H7 (cell line): ENCODE results near the gene NPEPL1. TPM values are rescaled to one million over a fixed set of nuclear protein-coding genes. Genes with fewer than 3 reads are reported as not detected.
"Not testable (repeated sequence)": the region's sequence is repeated elsewhere in the genome, so short reads cannot be mapped to it uniquely, and the experiment has no call there.

Experiments
- DNase-seq: peaks from one replicate; pipeline ENCODE4 v3.0.0; 2012
- H3K27me3 ChIP-seq: 2 replicates; pipeline ENCODE4 v1.6.0; 2011; ENCODE audit warnings: mild to moderate bottlenecking, low read length; ENCODE audit not compliant: control insufficient read depth, insufficient read depth
- H3K36me3 ChIP-seq: replicated peaks from 2 replicates; pipeline ENCODE4 v1.5.1; 2011; ENCODE audit warnings: low read length; ENCODE audit not compliant: control insufficient read depth, insufficient read depth
- H3K4me3 ChIP-seq: 2 replicates; pipeline ENCODE4 v1.5.1; 2011; ENCODE audit warnings: low read depth, mild to moderate bottlenecking, control low read depth, low read length, moderate library complexity; ENCODE audit not compliant: insufficient read depth
- total RNA-seq: library from RNA; depleted of rRNA; stranded (reverse); fragments of >200 nt; shearing (Covaris generic); gene quantifications from 2 replicates; pipeline ENCODE4 v1.2.3, GENCODE V29; 2014

NPEPL1 gene
- total RNA-seq, 1 experiment from 2014 or later = 30.9 TPM

- Histone ChIP-seq H3K27me3 (no peaks in the 10 kb centered on the region; the same call in 1 of the 2 replicates), H3K4me3 (no peak overlapping the region), H3K36me3 (no peaks in the 10 kb centered on the region)
- no peak for DNase-seq
These were observed 48.0 kb downstream of the NPEPL1 start for GRCh38 chr20:58740356-58741308.

- no peak overlapping the region for H3K4me3 ChIP-seq
- no peaks in the 10 kb centered on the region for H3K36me3 ChIP-seq
- no peak for DNase-seq
- no peaks in the 10 kb centered on the region; the same call in 1 of the 2 replicates for H3K27me3 ChIP-seq
These were observed 48.8 kb downstream of the NPEPL1 start for GRCh38 chr20:58741384-58741783.

DNA sequence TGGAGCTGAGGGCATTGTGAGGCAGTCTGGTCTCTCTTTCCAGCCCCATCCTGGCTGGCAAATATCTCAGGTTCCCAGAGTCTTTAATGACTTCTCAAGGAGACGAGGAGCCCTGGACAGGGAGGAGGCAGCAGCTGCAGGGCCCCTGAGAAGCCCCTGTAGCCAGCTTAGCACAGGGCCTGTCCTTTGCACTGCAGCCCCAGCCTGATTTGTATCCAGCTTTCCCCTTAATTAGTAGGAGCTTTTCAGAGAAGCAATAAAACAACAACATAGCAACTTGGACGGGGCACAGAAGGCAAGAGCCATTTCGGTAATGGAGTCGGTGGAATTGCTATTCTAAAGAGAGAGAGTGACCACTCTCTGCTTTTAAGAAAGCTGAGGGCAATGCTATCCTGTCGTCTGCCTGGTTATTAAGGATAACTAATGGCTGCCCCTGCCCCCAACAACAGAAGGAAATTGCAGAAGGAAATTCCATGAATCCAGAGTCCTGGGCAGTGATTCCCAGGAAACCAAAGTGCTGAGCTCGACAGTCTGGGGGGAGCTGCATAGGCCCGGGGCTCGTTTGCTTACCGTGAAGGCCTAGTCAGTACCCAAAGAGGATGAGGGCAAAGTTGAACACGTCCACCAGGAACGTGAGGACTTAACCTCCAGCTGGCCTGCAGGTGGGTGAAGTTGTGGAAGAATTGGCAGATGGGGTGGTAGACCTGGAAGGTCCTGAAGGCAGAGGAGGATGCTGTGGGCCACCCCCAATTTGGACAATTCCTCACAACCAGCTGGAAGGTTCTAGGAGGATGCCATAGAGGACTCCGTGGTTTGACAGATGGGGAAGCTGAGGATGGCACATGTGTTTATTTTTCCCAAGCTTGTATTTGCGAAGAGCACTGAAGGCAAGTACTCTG, 50.3 kb downstream of the NPEPL1 start:
- Histone ChIP-seq H3K4me3 (no peak overlapping the region), H3K36me3 (no peaks in the 10 kb centered on the region), H3K27me3 (no peaks in the 10 kb centered on the region; the same call in 1 of the 2 replicates)
- no peak for DNase-seq

DNA sequence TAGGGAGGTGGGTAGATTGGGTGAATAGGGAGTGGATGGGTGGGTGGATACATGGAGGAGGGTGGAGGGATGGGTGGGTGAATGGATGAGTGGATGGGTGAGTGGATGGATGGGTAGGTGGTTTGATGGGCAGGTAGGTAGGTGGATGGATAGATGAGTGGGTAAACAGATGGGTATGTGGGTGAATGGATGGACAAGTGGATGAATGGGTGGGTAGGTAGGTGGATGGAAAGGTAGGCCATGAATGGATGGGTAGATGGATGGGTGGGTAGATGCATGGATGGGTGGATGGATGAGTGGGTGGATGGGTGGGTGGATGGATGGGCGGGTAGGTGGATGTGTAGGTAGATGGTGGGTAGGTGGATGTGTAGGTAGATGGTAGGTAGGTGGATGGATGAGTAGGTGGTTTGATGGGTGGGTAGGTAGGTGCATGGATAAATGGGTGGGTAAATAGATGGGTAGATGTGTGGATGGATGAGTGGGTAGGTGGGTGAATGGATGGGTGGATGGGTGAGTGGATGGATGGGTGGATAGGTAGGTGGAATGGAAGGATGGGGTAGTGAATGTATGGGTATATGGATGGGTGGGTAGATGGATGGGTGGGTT, 51.4 kb downstream of the NPEPL1 start:
- DNase-seq = no peak
- Histone ChIP-seq H3K27me3 (no peaks in the 10 kb centered on the region; the same call in 1 of the 2 replicates), H3K36me3 (no peaks in the 10 kb centered on the region), H3K4me3 (no peak overlapping the region)

GRCh38 chr20:58744836-58745235, 52.2 kb downstream of the NPEPL1 start:
- DNase-seq = no peak
- Histone ChIP-seq H3K27me3 (no peaks in the 10 kb centered on the region; the same call in 1 of the 2 replicates), H3K36me3 (no peaks in the 10 kb centered on the region), H3K4me3 (no peak overlapping the region)

GRCh38 chr20:58745391-58745790, 52.8 kb downstream of the NPEPL1 start:
- Histone ChIP-seq H3K4me3 (no peak overlapping the region), H3K36me3 (no peaks in the 10 kb centered on the region), H3K27me3 (no peaks in the 10 kb centered on the region; the same call in 1 of the 2 replicates)
- DNase-seq = no peak

GRCh38 chr20:58746620-58747019, 54.0 kb downstream of the NPEPL1 start:
- DNase-seq = no peak
- Histone ChIP-seq H3K27me3 (peaks cover 2% of the 10 kb centered on the region; the same call in 1 of the 2 replicates), H3K4me3 (no peak overlapping the region), H3K36me3 (no peaks in the 10 kb centered on the region)

GRCh38 chr20:58747211-58747610, 54.6 kb downstream of the NPEPL1 start:
- DNase-seq = no peak
- no peaks in the 10 kb centered on the region for H3K36me3 ChIP-seq
- H3K27me3 ChIP-seq = peaks cover 2% of the 10 kb centered on the region; the same call in 1 of the 2 replicates
- no peak overlapping the region for H3K4me3 ChIP-seq

- DNase-seq = no peak
- Histone ChIP-seq H3K27me3 (peaks cover 2% of the 10 kb centered on the region; the same call in 1 of the 2 replicates), H3K36me3 (no peaks in the 10 kb centered on the region), H3K4me3 (no peak overlapping the region)
These were observed 56.0 kb downstream of the NPEPL1 start for GRCh38 chr20:58748618-58749017.

DNA sequence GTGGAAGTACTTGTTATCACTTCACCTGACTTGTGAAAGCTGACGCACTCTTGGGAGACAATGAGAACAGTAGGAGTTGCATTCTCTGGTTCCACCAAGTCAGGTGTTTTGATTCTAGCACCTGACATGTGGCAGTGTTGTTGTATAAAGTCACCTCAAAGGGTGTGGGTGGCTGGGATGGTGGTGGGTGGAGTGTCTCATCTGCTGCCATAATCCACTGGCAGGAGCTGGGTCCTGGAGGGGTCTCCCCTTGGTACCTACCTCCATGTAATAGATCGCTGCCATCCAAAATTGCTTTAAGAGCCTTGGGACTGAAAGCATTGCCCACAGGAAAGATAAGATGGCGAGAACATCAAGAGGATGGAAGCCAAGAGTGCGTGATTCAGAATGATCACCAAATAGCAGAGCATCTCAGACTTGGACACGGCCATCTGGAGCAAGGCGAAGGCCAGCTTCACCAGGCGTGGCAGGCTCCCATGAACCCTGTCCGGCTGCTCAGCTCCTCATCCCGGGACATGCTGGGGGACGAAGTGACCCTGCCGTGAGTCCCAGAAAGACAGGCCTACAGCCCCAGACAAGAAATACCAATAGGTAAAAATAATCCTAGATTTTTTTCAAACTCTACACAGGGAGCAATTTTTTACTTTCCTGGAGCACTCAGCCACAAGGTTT, 56.6 kb downstream of the NPEPL1 start:
- no peaks in the 10 kb centered on the region for H3K36me3 ChIP-seq
- peaks cover 2% of the 10 kb centered on the region; the same call in 1 of the 2 replicates for H3K27me3 ChIP-seq
- no peak for DNase-seq
- no peak overlapping the region for H3K4me3 ChIP-seq

GRCh38 chr20:58749979-58750378, 57.4 kb downstream of the NPEPL1 start:
- Histone ChIP-seq H3K36me3 (no peaks in the 10 kb centered on the region), H3K27me3 (0 out of 2 replicates have a peak, but pooled peaks cover 3% of the 10 kb centered on the region), H3K4me3 (no peak overlapping the region)
- DNase-seq = no peak

- not testable (repeated sequence) for H3K4me3 ChIP-seq, H3K27me3 ChIP-seq, DNase-seq, H3K36me3 ChIP-seq
These were observed 58.1 kb downstream of the NPEPL1 start for GRCh38 chr20:58750706-58751105.

DNA sequence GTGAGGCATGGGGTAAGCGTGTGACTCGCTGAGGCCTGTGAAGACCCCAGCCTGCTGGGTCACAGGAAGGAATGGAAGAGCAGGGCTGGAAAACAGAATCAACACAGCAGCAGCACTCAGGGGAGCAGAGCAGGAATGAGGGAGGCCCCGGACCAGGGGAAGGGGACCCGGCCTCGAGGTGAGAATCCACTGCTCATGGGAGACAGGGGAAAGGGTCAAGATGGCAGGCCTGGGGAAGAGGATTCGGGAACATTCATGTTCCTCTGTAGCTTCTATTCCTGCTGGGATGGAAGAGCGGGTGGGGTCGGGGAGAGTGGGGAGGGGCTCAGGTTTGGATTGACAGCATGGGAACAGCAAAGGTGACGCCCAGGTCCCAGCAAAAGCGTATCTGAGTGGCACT, 59.4 kb downstream of the NPEPL1 start:
- Histone ChIP-seq H3K36me3 (no peaks in the 10 kb centered on the region), H3K4me3 (no peak overlapping the region), H3K27me3 (0 out of 2 replicates have a peak, but pooled peaks cover 3% of the 10 kb centered on the region)
- no peak for DNase-seq

DNA sequence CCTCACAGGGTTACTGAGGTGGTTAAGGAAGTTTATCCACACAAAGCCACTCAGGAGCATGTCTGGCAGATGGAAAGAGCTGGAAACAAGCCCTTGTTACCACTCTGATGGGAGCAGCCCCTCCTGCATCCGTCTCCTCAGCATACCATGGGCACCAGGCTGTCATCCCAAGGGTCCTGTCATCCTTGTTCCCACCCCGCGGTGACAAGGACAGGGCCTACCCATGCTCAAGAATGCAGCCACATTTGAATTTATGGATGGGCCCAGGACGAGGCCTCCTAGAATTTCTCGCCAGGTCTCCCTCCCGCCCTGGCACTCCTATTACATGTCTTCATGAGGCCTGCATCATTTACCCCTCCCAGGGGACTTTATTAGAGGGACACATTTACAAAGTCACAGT, 60.0 kb downstream of the NPEPL1 start:
- DNase-seq = no peak
- 0 out of 2 replicates have a peak, but pooled peaks cover 3% of the 10 kb centered on the region for H3K27me3 ChIP-seq
- H3K36me3 ChIP-seq = no peaks in the 10 kb centered on the region
- H3K4me3 ChIP-seq = no peak overlapping the region
